Spleen (tissue), 11 donors: Measurements from ENCODE around the gene FBXO28. TPM values are rescaled to one million over a fixed set of nuclear protein-coding genes. Genes with fewer than 3 reads are reported as not detected.

Experiments
- DNase-seq: peaks from one replicate; pipeline ENCODE4 v3.0.0-alpha.2; 2020
- H3K27ac ChIP-seq, 8 donors: fragments of 200-600 bp; sonication (generic) in 7 of 8; 1 replicate in 4 of 8; 2 replicates in 4 of 8; pipeline versions ENCODE4 v1.5.0 to v1.8.0; 2016 to 2021; ENCODE audit warnings: inconsistent platforms in 4 of 8, mild to moderate bottlenecking in 4 of 8, moderate library complexity in 1 of 8
- H3K27me3 ChIP-seq, 7 donors: fragments of 200-600 bp; sonication (generic) in 6 of 7; replicated peaks in 1 of 7; 1 replicate in 4 of 7; 2 replicates in 3 of 7; pipeline versions ENCODE4 v1.5.0 to v1.8.0; 2016 to 2021; ENCODE audit warnings: inconsistent platforms in 3 of 7, mild to moderate bottlenecking in 1 of 7
- H3K36me3 ChIP-seq, 6 donors: fragments of 200-600 bp; sonication (generic) in 5 of 6; 1 replicate in 4 of 6; 2 replicates in 2 of 6; pipeline versions ENCODE4 v1.5.0 to v1.8.0; 2016 to 2021; ENCODE audit warnings: inconsistent platforms in 2 of 6
- H3K4me1 ChIP-seq, 6 donors: fragments of 200-600 bp; sonication (generic) in 5 of 6; 1 replicate in 3 of 6; 2 replicates in 3 of 6; pipeline versions ENCODE4 v1.5.0 to v1.8.0; 2016 to 2021; ENCODE audit warnings: inconsistent platforms in 3 of 6
- H3K4me3 ChIP-seq, 8 donors: fragments of 200-600 bp; sonication (generic) in 7 of 8; 1 replicate in 4 of 8; 2 replicates in 4 of 8; pipeline versions ENCODE4 v1.5.0 to v1.8.0; 2016 to 2021; ENCODE audit warnings: inconsistent platforms in 4 of 8, mild to moderate bottlenecking in 4 of 8, moderate library complexity in 2 of 8
- H3K9me3 ChIP-seq, 8 donors: fragments of 200-600 bp; sonication (generic) in 7 of 8; 1 replicate in 4 of 8; 2 replicates in 4 of 8; pipeline versions ENCODE4 v1.5.0 to v1.8.0; 2016 to 2021; ENCODE audit warnings: inconsistent platforms in 4 of 8
- CTCF ChIP-seq, 11 experiments: fragments of 200-600 bp in 7 of 11; fragments of 450-650 bp in 4 of 11; sonication (generic) in 4 of 11; IDR thresholded peaks in 8 of 11; conservative IDR thresholded peaks in 3 of 11; 1 replicate in 7 of 11; 2 replicates in 4 of 11; pipeline versions ENCODE4 v1.4.0 to v1.8.0; 2016 to 2021; ENCODE audit warnings: antibody characterized with exemption in 11 of 11, inconsistent platforms in 4 of 11, mild to moderate bottlenecking in 1 of 11
- POLR2A ChIP-seq, 3 donors: fragments of 450-650 bp; IDR thresholded peaks; one replicate each; pipeline ENCODE4 v1.5.1; 2017; ENCODE audit warnings: antibody characterized with exemption in 3 of 3, mild to moderate bottlenecking in 1 of 3
- POLR2AphosphoS5 ChIP-seq, 3 donors: sonication (generic); formaldehyde crosslinking; IDR thresholded peaks; one replicate each; pipeline ENCODE4 v1.5.1; 2017; ENCODE audit warnings: antibody characterized with exemption in 3 of 3
- WGBS, 5 donors: extraction: QIAGEN DNeasy Blood & Tissue Kit in 3 of 5; methylation state at CpG; one replicate each; pipeline versions ENCODE4 v1.1.5 to v1.1.7; 2013 to 2018; 5-methylcytosine and 5-hydroxymethylcytosine counted together
- intact Hi-C: fragments of 100-400 bp; cut with DNase I; formaldehyde crosslinking; loops from one replicate; pipeline ENCODE4 v1.15.0; 2023; ENCODE audit warnings: low total_unique reads
- polyA plus RNA-seq, 3 donors: library from polyadenylated mRNA; stranded (reverse); fragments of 200-250 nt; gene quantifications; one replicate each; pipeline ENCODE4 v1.2.1, GENCODE V29; 2013
- total RNA-seq, 7 donors: library from RNA; depleted of rRNA in 3 of 7; stranded (reverse); fragments of >200 nt in 3 of 7; fragmentation: NEBNext Ultra II Directional in 4 of 7; extraction: Animal tissue kit (Norgen Biotek cat#: 25700) in 4 of 7; gene quantifications; one replicate each; pipeline versions ENCODE4 v1.1.0 to v1.2.1, GENCODE V29; 2016 to 2021
- donor health status: healthy with polysubstance abuse.
- donor health status: DM: no; HTN: no; CAD: no; lungs with moderate emphysema.
- donor health status: DM: no; HTN: no; CAD: no.
- donor health status: Bipolar disorder and iron deficiency.
- donor health status: healthy.
- donor health status: DM: no; HTN: no; CAD: no.
- donor health status: DM: yes; HTN: yes; CAD: no.

FBXO28 gene
- total and polyA plus RNA-seq, 10 donors: 7.3 to 34.5 (median 25.9) TPM

GRCh38 chr1:224133741-224134299 lies 19.9 kb downstream of the FBXO28 start:
- Histone ChIP-seq H3K4me3 (no peak overlapping the region), H3K36me3 (peaks cover 4 to 94% (median 52%) of the 10 kb centered on the region in 6 donors), H3K27ac (no peak overlapping the region), H3K9me3 (no peaks in the 10 kb centered on the region), H3K4me1 (no peaks in the 10 kb centered on the region), H3K27me3 (no peaks in the 10 kb centered on the region)
- WGBS, 5 donors: 79 to 88% (median 85%) methylated on average over 5 of the region's 5 CpGs
- TF ChIP-seq POLR2A (IDR thresholded peaks at IDR 0.05): no peak
- no peak for TF ChIP-seq POLR2AphosphoS5 (IDR thresholded peaks at IDR 0.05)
- no peak for TF ChIP-seq CTCF (IDR thresholded peaks at IDR 0.05 in 8 of 11, conservative IDR thresholded peaks at IDR 0.05 in 3 of 11)
- intact Hi-C loops: no loop called here
- DNase-seq: no peak

- no peaks in the 10 kb centered on the region for H3K27me3 ChIP-seq
- no peak overlapping the region for H3K27ac ChIP-seq
- H3K9me3 ChIP-seq: no peaks in the 10 kb centered on the region
- no peak overlapping the region for H3K4me3 ChIP-seq
- no peak for TF ChIP-seq CTCF (IDR thresholded peaks at IDR 0.05 in 8 of 11, conservative IDR thresholded peaks at IDR 0.05 in 3 of 11)
- TF ChIP-seq POLR2A (IDR thresholded peaks at IDR 0.05): no peak
- TF ChIP-seq POLR2AphosphoS5 (IDR thresholded peaks at IDR 0.05): no peak
- peaks cover 4 to 98% (median 45%) of the 10 kb centered on the region in 6 donors for H3K36me3 ChIP-seq
- DNase-seq: no peak
- H3K4me1 ChIP-seq: no peaks in the 10 kb centered on the region
- intact Hi-C loops: no loop called here
Observed at GRCh38 chr1:224137518-224137917, 23.6 kb downstream of the FBXO28 start.

GRCh38 chr1:224138198-224138597 lies 24.3 kb downstream of the FBXO28 start:
- no peak for DNase-seq
- intact Hi-C loops: no loop called here
- no peaks in the 10 kb centered on the region for H3K9me3 ChIP-seq
- no peak overlapping the region for H3K27ac ChIP-seq
- TF ChIP-seq POLR2AphosphoS5 (IDR thresholded peaks at IDR 0.05) (no peak), POLR2A (IDR thresholded peaks at IDR 0.05) (no peak), CTCF (IDR thresholded peaks at IDR 0.05 in 8 of 11, conservative IDR thresholded peaks at IDR 0.05 in 3 of 11) (no peak)
- H3K4me3 ChIP-seq: no peak overlapping the region
- peaks cover 4 to 98% (median 38%) of the 10 kb centered on the region in 6 donors for H3K36me3 ChIP-seq
- H3K4me1 ChIP-seq: no peaks in the 10 kb centered on the region
- WGBS, 5 donors: 77 to 95% (median 89%) methylated on average over 3 of the region's 3 CpGs
- H3K27me3 ChIP-seq: no peaks in the 10 kb centered on the region

- DNase-seq: no peak
- no peaks in the 10 kb centered on the region for H3K27me3 ChIP-seq
- peaks cover 0 to 11% (median 0%) of the 10 kb centered on the region in 6 donors for H3K4me1 ChIP-seq
- no peaks in the 10 kb centered on the region for H3K9me3 ChIP-seq
- H3K27ac ChIP-seq: no peak overlapping the region
- intact Hi-C loops: no loop called here
- peaks cover 4 to 94% (median 19%) of the 10 kb centered on the region in 6 donors for H3K36me3 ChIP-seq
- WGBS, 5 donors: 95 to 100% (median 97%) methylated on average over 3 of the region's 3 CpGs
- H3K4me3 ChIP-seq: no peak overlapping the region
- TF ChIP-seq POLR2A (IDR thresholded peaks at IDR 0.05) (no peak), CTCF (IDR thresholded peaks at IDR 0.05 in 8 of 11, conservative IDR thresholded peaks at IDR 0.05 in 3 of 11) (no peak), POLR2AphosphoS5 (IDR thresholded peaks at IDR 0.05) (no peak)
Observed at GRCh38 chr1:224141693-224142092, 27.8 kb downstream of the FBXO28 start.
